Kidney (tissue), 14 donors: ENCODE results near the gene ABCA7. TPM values are rescaled to one million over a fixed set of nuclear protein-coding genes. Genes with fewer than 3 reads are reported as not detected.

Experiments
- DNase-seq, 5 donors: peaks; one replicate each; pipeline ENCODE4 v3.0.0-alpha.2; 2013 to 2020
- FAIRE-seq: peaks from 2 replicates; lab custom pipeline; 2012; peaks lifted over from hg19 to GRCh38; lab: Jason Lieb, UNC
- H3K27ac ChIP-seq, 2 donors: one replicate each; pipeline ENCODE4 v1.7.0; 2013; ENCODE audit warnings: low read depth in 2 of 2, low read length in 2 of 2, inconsistent platforms in 1 of 2
- H3K27me3 ChIP-seq: one replicate; pipeline ENCODE4 v1.7.1; 2013; ENCODE audit warnings: low read length, inconsistent platforms; ENCODE audit not compliant: control insufficient read depth, insufficient read depth
- H3K36me3 ChIP-seq, 3 donors: one replicate each; pipeline versions ENCODE4 v1.7.0 to v1.7.1; 2013; ENCODE audit warnings: low read length in 3 of 3, control low read depth in 1 of 3, inconsistent platforms in 1 of 3; ENCODE audit not compliant: insufficient read depth in 3 of 3, control insufficient read depth in 2 of 3
- H3K4me1 ChIP-seq, 3 donors: one replicate each; pipeline versions ENCODE4 v1.7.0 to v1.7.1; 2013; ENCODE audit warnings: low read length in 3 of 3, inconsistent platforms in 1 of 3, low read depth in 1 of 3; ENCODE audit not compliant: control insufficient read depth in 2 of 3, insufficient read depth in 2 of 3
- H3K4me3 ChIP-seq, 3 donors: one replicate each; pipeline versions ENCODE4 v1.7.0 to v1.8.1; 2013; ENCODE audit warnings: low read length in 3 of 3, control low read depth in 1 of 3, inconsistent platforms in 1 of 3
- H3K9ac ChIP-seq, 3 donors: one replicate each; pipeline versions ENCODE4 v1.7.0 to v1.7.1; 2013; ENCODE audit warnings: low read length in 3 of 3, control low read depth in 1 of 3, inconsistent platforms in 1 of 3
- H3K9me3 ChIP-seq, 3 donors: one replicate each; pipeline versions ENCODE4 v1.7.0 to v1.7.1; 2013; ENCODE audit warnings: low read length in 3 of 3, control low read depth in 1 of 3, inconsistent platforms in 1 of 3; ENCODE audit not compliant: control insufficient read depth in 2 of 3, insufficient read depth in 1 of 3
- intact Hi-C: fragments of 100-400 bp; cut with DNase I; formaldehyde crosslinking; loops from one replicate; pipeline ENCODE4 v1.11.1; 2022
- polyA plus RNA-seq: library from polyadenylated mRNA; stranded (reverse); fragments of 350-450 nt; fragmentation: Illumina TruSeq; extraction: RNeasy Lipid Tissue Mini Kit (QIAGEN cat#74804); gene quantifications from one replicate; pipeline ENCODE4 v1.2.3, GENCODE V29; 2014; ENCODE audit warnings: low read depth, low replicate concordance; ENCODE audit not compliant: insufficient read depth
- total RNA-seq: library from RNA; stranded (reverse); fragmentation: NEBNext Ultra II Directional; extraction: Animal tissue kit (Norgen Biotek cat#: 25700); gene quantifications from one replicate; pipeline ENCODE4 v1.2.1, GENCODE V29; 2021
- TF ChIP-seq, protein P1 (sequence below): IDR thresholded peaks from 3 replicates; pipeline ENCODE4 v1.5.1; 2012; ENCODE audit warnings: mild to moderate bottlenecking, moderate library complexity, borderline replicate concordance; ENCODE audit not compliant: insufficient read depth; ENCODE audit errors: extremely low read depth
- donor health status: control.
- donor health status: control.
- donor health status: control.
- donor health status: control.
- donor health status: control.
- donor health status: DM: yes; HTN: yes; CAD: no.
- donor health status: Normal renal cell carcinoma (clear cell type).

ABCA7 gene
- total and polyA plus RNA-seq, 2 donors from 2014 or later: 11.7 to 20.4 TPM

DNA sequence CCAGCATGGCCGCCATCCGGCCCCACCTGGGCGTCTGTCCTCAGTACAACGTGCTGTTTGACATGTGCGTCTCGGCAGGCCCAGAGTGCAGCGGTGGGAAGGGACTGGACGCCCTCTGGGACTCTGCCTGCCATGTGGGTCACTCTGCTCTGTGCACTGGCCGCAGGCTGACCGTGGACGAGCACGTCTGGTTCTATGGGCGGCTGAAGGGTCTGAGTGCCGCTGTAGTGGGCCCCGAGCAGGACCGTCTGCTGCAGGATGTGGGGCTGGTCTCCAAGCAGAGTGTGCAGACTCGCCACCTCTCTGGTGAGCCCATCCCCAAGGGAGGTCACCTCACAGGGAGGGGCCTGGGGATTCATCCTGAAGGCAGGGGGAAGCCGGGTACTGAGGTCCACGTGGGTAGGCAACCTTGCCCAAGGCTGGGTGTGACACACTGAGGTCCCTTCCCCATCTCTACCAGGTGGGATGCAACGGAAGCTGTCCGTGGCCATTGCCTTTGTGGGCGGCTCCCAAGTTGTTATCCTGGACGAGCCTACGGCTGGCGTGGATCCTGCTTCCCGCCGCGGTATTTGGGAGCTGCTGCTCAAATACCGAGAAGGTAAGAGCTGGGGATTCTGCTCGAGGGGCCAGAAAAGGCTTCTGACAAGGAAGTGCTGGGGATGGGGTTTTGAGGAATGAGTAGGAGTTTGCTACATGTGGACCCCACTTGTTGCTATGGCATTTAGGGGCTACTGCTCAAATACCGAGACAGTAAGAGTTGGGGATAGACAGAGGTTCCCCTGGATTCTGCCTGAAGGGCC, 11.3 kb downstream of the ABCA7 start:
- FAIRE-seq (no peak), DNase-seq (peak in 1 of 5 donors; percentile 39)
- Histone ChIP-seq H3K27ac (no peak overlapping the region), H3K36me3 (no peaks in the 10 kb centered on the region), H3K4me1 (no peaks in the 10 kb centered on the region), H3K4me3 (no peak overlapping the region), H3K27me3 (no peaks in the 10 kb centered on the region), H3K9me3 (peaks cover 0 to 2% (median 0%) of the 10 kb centered on the region in 3 donors), H3K9ac (no peak overlapping the region)
- intact Hi-C loops: no loop called here
- TF ChIP-seq, protein P1, sequence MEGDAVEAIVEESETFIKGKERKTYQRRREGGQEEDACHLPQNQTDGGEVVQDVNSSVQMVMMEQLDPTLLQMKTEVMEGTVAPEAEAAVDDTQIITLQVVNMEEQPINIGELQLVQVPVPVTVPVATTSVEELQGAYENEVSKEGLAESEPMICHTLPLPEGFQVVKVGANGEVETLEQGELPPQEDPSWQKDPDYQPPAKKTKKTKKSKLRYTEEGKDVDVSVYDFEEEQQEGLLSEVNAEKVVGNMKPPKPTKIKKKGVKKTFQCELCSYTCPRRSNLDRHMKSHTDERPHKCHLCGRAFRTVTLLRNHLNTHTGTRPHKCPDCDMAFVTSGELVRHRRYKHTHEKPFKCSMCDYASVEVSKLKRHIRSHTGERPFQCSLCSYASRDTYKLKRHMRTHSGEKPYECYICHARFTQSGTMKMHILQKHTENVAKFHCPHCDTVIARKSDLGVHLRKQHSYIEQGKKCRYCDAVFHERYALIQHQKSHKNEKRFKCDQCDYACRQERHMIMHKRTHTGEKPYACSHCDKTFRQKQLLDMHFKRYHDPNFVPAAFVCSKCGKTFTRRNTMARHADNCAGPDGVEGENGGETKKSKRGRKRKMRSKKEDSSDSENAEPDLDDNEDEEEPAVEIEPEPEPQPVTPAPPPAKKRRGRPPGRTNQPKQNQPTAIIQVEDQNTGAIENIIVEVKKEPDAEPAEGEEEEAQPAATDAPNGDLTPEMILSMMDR: no peak

DNA sequence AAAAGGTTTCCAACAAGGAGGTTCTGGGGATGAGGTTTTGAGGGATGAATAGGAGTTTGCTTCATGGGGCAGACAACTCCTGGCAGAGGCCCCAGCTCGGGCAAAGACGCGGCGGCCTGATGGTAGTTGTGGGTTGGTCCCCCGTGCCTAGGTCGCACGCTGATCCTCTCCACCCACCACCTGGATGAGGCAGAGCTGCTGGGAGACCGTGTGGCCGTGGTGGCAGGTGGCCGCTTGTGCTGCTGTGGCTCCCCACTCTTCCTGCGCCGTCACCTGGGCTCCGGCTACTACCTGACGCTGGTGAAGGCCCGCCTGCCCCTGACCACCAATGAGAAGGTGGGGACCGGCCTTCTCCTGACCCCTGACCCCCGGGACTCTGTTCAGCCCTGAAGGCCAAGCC, 11.9 kb downstream of the ABCA7 start:
- TF ChIP-seq, protein P1: no peak
- H3K4me1 ChIP-seq: no peaks in the 10 kb centered on the region
- H3K4me3 ChIP-seq: no peak overlapping the region
- H3K9ac ChIP-seq: no peak overlapping the region
- no peak for DNase-seq
- intact Hi-C loops: no loop called here
- no peak for FAIRE-seq
- no peak overlapping the region for H3K27ac ChIP-seq
- no peaks in the 10 kb centered on the region for H3K36me3 ChIP-seq
- H3K27me3 ChIP-seq: no peaks in the 10 kb centered on the region
- peaks cover 0 to 8% (median 0%) of the 10 kb centered on the region in 3 donors for H3K9me3 ChIP-seq

- TF ChIP-seq, protein P1: no peak
- H3K4me1 ChIP-seq: no peaks in the 10 kb centered on the region
- intact Hi-C loops: no loop called here
These were observed 12.6 kb downstream of the ABCA7 start for GRCh38 chr19:1052349-1052975.

More at GRCh38 chr19:1052349-1052975, 12.6 kb downstream of the ABCA7 start:
- no peak overlapping the region for H3K4me3 ChIP-seq
- DNase-seq (no peak), FAIRE-seq (no peak)
- no peak overlapping the region for H3K27ac ChIP-seq
- H3K9me3 ChIP-seq: peaks cover 0 to 14% (median 3%) of the 10 kb centered on the region in 3 donors
- no peak overlapping the region for H3K9ac ChIP-seq
- no peaks in the 10 kb centered on the region for H3K36me3 ChIP-seq
- H3K27me3 ChIP-seq: no peaks in the 10 kb centered on the region
